Endodermal cell (in vitro differentiated cells): Measurements from ENCODE around the gene U2AF2. TPM values are rescaled to one million over a fixed set of nuclear protein-coding genes. Genes with fewer than 3 reads are reported as not detected.
A peak's percentile ranks its signal among the peaks of the same experiment; 100 is the strongest.

Experiments
- DNase-seq: peaks from one replicate; pipeline ENCODE4 v3.0.0-alpha.2; 2017
- H3K27ac ChIP-seq: 2 replicates; pipeline ENCODE4 v1.5.1; 2013; ENCODE audit warnings: mild to moderate bottlenecking, low read depth, low read length, moderate library complexity
- H3K27me3 ChIP-seq: 2 replicates; pipeline ENCODE4 v1.6.1; 2013; ENCODE audit warnings: mild to moderate bottlenecking, low read length, moderate library complexity; ENCODE audit not compliant: insufficient read depth, control insufficient read depth, poor library complexity, severe bottlenecking
- H3K36me3 ChIP-seq: 2 replicates; pipeline ENCODE4 v1.7.0; 2013; ENCODE audit warnings: mild to moderate bottlenecking, low read length, moderate library complexity; ENCODE audit not compliant: control insufficient read depth, insufficient read depth
- H3K4me1 ChIP-seq: one replicate; pipeline ENCODE4 v1.7.0; 2013; ENCODE audit warnings: low read length; ENCODE audit not compliant: control insufficient read depth, insufficient read depth
- H3K4me3 ChIP-seq: 2 replicates; pipeline ENCODE4 v1.5.1; 2013; ENCODE audit warnings: mild to moderate bottlenecking, low read length, moderate library complexity
- H3K9ac ChIP-seq: 2 replicates; pipeline ENCODE4 v1.6.1; 2013; ENCODE audit warnings: mild to moderate bottlenecking, low read length, moderate library complexity; ENCODE audit not compliant: poor library complexity, severe bottlenecking; ENCODE audit errors: extremely low read depth
- H3K9me3 ChIP-seq: 2 replicates; pipeline ENCODE4 v1.6.1; 2013; ENCODE audit warnings: mild to moderate bottlenecking, low read length, moderate library complexity; ENCODE audit not compliant: control insufficient read depth
- H3K27ac Mint-ChIP-seq: 2 replicates; pipeline ENCODE4 v1.8.0; 2020; ENCODE audit warnings: mixed read lengths
- H3K27me3 Mint-ChIP-seq: 2 replicates; pipeline ENCODE4 v1.8.0; 2021; ENCODE audit warnings: mild to moderate bottlenecking, mixed read lengths; ENCODE audit not compliant: insufficient read depth
- H3K36me3 Mint-ChIP-seq: 2 replicates; pipeline ENCODE4 v1.8.0; 2020; ENCODE audit warnings: low read depth, mixed read lengths
- H3K4me1 Mint-ChIP-seq: 2 replicates; pipeline ENCODE4 v1.8.0; 2020; ENCODE audit warnings: mixed read lengths
- H3K4me3 Mint-ChIP-seq: 2 replicates; pipeline ENCODE4 v1.8.0; 2020; ENCODE audit warnings: mild to moderate bottlenecking, moderate library complexity, mixed read lengths
- H3K9me3 Mint-ChIP-seq: 2 replicates; pipeline ENCODE4 v1.8.0; 2020; ENCODE audit warnings: mild to moderate bottlenecking, mixed read lengths
- CTCF ChIP-seq: fragments of 200-600 bp; sonication (generic); conservative IDR thresholded peaks from 2 replicates; pipeline ENCODE4 v1.5.0; 2021; ENCODE audit warnings: antibody characterized with exemption, mild to moderate bottlenecking
- WGBS, 2 experiments: methylation state at CpG; one replicate each; pipeline versions ENCODE4 v1.1.5 to v1.1.7; 2013; ENCODE audit warnings: missing lambda C conversion rate in 2 of 2, mixed read lengths in 1 of 2; ENCODE audit not compliant: insufficient coverage in 1 of 2, insufficient read length in 1 of 2; 5-methylcytosine and 5-hydroxymethylcytosine counted together
- total RNA-seq, 2 donors: library from RNA; stranded (reverse); fragmentation: NEBNext Ultra II Directional in 1 of 2; extraction: Animal tissue kit (Norgen Biotek cat#: 25700) in 1 of 2; gene quantifications; 2 replicates in 1 of 2; 3 replicates in 1 of 2; pipeline ENCODE4 v1.2.1, GENCODE V29; 2021

Gene U2AF2
- total RNA-seq, 2 donors from 2014 or later, result 264 to 293 TPM

GRCh38 chr19:55660404-55660803 lies 5.6 kb downstream of the U2AF2 start:
- peaks cover 5% of the 10 kb centered on the region for H3K4me1 ChIP-seq
- DNase-seq, result no peak
- H3K27me3 ChIP-seq, result no peaks in the 10 kb centered on the region
- WGBS, 2 experiments, result 81 to 98% methylated on average over 3 to 8 of the region's 12 CpGs
- peak overlapping the region; percentile 35 for H3K27ac Mint-ChIP-seq
- no peaks in the 10 kb centered on the region for H3K9me3 Mint-ChIP-seq
- no peak overlapping the region for H3K4me3 Mint-ChIP-seq
- H3K4me1 Mint-ChIP-seq, result peaks cover 22% of the 10 kb centered on the region
- H3K9ac ChIP-seq, result no peak overlapping the region
- peaks cover 52% of the 10 kb centered on the region for H3K36me3 ChIP-seq
- TF ChIP-seq CTCF, result no peak
- no peaks in the 10 kb centered on the region for H3K27me3 Mint-ChIP-seq
- no peaks in the 10 kb centered on the region for H3K9me3 ChIP-seq
- peaks cover 50% of the 10 kb centered on the region for H3K36me3 Mint-ChIP-seq
- no peak overlapping the region for H3K4me3 ChIP-seq
- no peak overlapping the region for H3K27ac ChIP-seq

- H3K36me3 Mint-ChIP-seq, result peaks cover 54% of the 10 kb centered on the region
- H3K9me3 Mint-ChIP-seq, result no peaks in the 10 kb centered on the region
- peaks cover 7% of the 10 kb centered on the region for H3K4me1 ChIP-seq
- H3K36me3 ChIP-seq, result peaks cover 56% of the 10 kb centered on the region
- WGBS, 2 experiments, result 92 to 96% methylated on average over 10 to 16 of the region's 16 CpGs
- H3K9me3 ChIP-seq, result no peaks in the 10 kb centered on the region
- no peak overlapping the region for H3K9ac ChIP-seq
- H3K4me3 ChIP-seq, result no peak overlapping the region
- H3K27me3 ChIP-seq, result no peaks in the 10 kb centered on the region
- DNase-seq, result no peak
- H3K27ac Mint-ChIP-seq, result no peak overlapping the region
- no peak for TF ChIP-seq CTCF
- H3K4me1 Mint-ChIP-seq, result peaks cover 21% of the 10 kb centered on the region
- H3K27ac ChIP-seq, result no peak overlapping the region
- no peak overlapping the region for H3K4me3 Mint-ChIP-seq
- H3K27me3 Mint-ChIP-seq, result no peaks in the 10 kb centered on the region
Measured at GRCh38 chr19:55660991-55661390, 6.2 kb downstream of the U2AF2 start.

- Mint-ChIP-seq H3K27me3 (no peaks in the 10 kb centered on the region), H3K36me3 (peaks cover 60% of the 10 kb centered on the region), H3K9me3 (no peaks in the 10 kb centered on the region), H3K27ac (no peak overlapping the region), H3K4me3 (no peak overlapping the region), H3K4me1 (peaks cover 12% of the 10 kb centered on the region)
- Histone ChIP-seq H3K36me3 (peaks cover 65% of the 10 kb centered on the region), H3K4me3 (no peak overlapping the region), H3K9me3 (no peaks in the 10 kb centered on the region), H3K27ac (no peak overlapping the region), H3K9ac (no peak overlapping the region), H3K4me1 (peaks cover 10% of the 10 kb centered on the region), H3K27me3 (no peaks in the 10 kb centered on the region)
- no peak for DNase-seq
- 84 to 91% methylated on average over 7 of the region's 7 CpGs for WGBS, 2 experiments
- TF ChIP-seq CTCF, result no peak
Measured at GRCh38 chr19:55661826-55662225, 7.0 kb downstream of the U2AF2 start.
